ENCODE measurements around the gene RGCC.

The RGCC gene

DNA sequence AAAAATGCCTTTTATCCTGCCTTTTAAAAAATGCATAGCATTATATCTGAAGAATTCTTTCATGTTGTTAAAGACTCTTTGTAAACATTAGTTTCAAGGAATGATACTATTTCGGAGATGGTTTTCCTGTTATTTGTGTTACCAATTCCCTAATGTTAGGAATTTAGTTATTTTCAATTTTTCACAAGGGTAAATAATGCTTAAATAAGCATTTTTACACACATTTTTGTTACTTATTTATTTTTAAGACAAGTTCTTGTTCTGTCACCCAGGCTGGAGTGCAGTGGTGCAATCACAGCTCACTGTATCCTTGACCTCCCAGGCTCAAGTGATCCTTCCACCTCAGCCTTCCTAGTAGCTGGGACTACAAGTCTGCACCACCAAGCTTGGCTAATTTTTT is 49.0 kb downstream of the RGCC start:
- Histone ChIP-seq H3K4me3 (no peak overlapping the region), H3K9ac (no peak overlapping the region), H3K9me3 (peaks cover 14% of the 10 kb centered on the region), H4K20me1 (no peaks in the 10 kb centered on the region), H3K4me1 (peaks cover 8% of the 10 kb centered on the region; the same call in 1 of the 2 replicates), H3K27ac (no peak overlapping the region), H3K36me3 (no peaks in the 10 kb centered on the region), H3K4me2 (no peak overlapping the region), H3K27me3 (no peaks in the 10 kb centered on the region)
- no peak for TF ChIP-seq Cebpa-rat (IDR thresholded peaks at IDR 0.05)

DNA sequence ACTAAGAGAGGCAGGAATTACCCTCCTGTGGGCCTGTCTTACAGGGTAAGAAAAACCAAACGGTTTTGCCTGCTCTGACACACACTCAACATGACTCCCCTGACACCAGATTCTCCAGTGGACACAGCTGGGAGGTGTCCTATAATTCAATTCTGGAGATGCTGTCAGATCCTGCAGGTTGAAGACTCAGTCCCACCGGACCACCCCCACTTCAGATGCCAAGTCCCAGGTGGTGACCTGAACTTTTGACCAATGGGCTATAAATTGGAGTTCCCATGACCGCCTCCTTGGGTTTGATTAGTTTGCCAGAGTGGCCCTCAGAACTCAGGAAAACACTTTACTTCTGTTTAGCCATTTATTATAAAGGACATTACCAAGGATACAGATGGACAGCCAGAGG is 52.6 kb downstream of the RGCC start:
- Histone ChIP-seq H3K4me2 (no peak overlapping the region), H3K9me3 (no peaks in the 10 kb centered on the region)
- no peak for TF ChIP-seq Cebpa-rat (IDR thresholded peaks at IDR 0.05)

DNA sequence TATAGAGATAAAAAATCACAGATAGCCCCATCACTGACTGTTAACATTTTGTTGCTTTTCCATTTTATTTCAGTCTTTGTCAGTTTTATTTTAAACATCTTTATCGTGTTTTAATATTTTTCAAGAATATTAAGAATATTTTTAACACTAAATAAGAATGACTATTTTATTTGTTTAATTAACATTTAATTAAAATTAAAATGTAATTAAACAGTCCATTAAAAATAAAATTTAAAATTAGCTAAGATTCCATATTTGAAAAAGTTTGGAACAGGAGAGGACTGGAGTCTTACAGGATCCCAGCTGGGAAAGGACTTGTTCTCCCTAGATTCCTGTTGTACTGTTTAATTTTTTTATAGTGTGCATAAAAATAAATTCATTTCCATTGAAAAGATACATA is 54.5 kb downstream of the RGCC start:
- H3K4me2 ChIP-seq, result no peak overlapping the region
- no peak overlapping the region for H3K27ac ChIP-seq
- H3K27me3 ChIP-seq, result no peaks in the 10 kb centered on the region
- no peak overlapping the region for H3K9ac ChIP-seq
- no peaks in the 10 kb centered on the region for H3K4me1 ChIP-seq
- no peaks in the 10 kb centered on the region for H3K36me3 ChIP-seq
- H4K20me1 ChIP-seq, result no peaks in the 10 kb centered on the region
- no peak overlapping the region for H3K4me3 ChIP-seq
- no peak for TF ChIP-seq Cebpa-rat (IDR thresholded peaks at IDR 0.05)
- no peaks in the 10 kb centered on the region for H3K9me3 ChIP-seq

More for the DNA sequence above, 52.6 kb downstream of the RGCC start:
- Histone ChIP-seq H3K27ac (no peak overlapping the region), H3K9ac (no peak overlapping the region), H3K36me3 (no peaks in the 10 kb centered on the region), H3K27me3 (no peaks in the 10 kb centered on the region), H3K4me1 (no peaks in the 10 kb centered on the region), H3K4me3 (no peak overlapping the region), H4K20me1 (no peaks in the 10 kb centered on the region)

DNA sequence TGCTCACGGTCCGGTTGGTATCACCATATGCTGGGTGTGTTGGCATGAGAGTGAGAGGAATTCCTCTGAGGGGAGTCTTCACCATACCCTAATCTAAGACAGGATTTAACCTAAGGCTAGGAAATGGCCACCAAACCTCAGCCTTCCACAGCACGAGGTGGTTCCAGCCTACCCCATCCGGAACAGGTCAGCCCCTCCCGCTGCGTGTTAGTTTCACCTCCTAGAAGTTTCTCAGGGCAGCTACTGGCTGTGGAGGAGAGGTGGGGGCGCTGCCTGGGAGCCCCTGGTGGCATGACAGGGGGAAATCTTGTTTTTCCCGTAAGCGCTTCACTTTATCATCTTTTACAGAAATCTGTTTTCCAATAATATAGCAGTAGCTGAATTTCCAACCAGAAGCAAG is 55.1 kb downstream of the RGCC start:
- Histone ChIP-seq H3K27ac (no peak overlapping the region), H3K4me1 (no peaks in the 10 kb centered on the region), H3K27me3 (no peaks in the 10 kb centered on the region), H3K4me3 (no peak overlapping the region), H4K20me1 (no peaks in the 10 kb centered on the region), H3K4me2 (no peak overlapping the region), H3K9me3 (no peaks in the 10 kb centered on the region), H3K9ac (no peak overlapping the region), H3K36me3 (no peaks in the 10 kb centered on the region)
- no peak for TF ChIP-seq Cebpa-rat (IDR thresholded peaks at IDR 0.05)

DNA sequence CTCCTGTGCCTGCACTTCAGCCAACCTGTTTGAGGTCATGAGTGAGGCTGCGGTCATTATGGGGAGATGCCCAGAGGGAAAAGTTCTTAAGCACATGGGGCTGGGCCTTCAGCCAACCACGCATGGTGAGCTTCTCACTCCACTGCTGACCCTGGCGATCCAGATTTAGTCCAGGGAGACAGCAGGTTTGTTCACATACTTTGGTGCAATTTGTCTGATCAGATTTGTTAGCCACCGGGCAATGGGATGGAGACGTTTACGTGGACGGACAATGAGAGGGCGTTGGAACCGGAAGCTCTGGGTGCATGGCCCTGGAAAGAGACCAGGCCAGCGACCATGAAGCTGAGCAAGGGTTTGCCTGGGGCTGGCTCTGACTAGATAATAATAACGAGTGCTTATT is 56.2 kb downstream of the RGCC start:
- H3K9me3 ChIP-seq, result no peaks in the 10 kb centered on the region
- no peak overlapping the region for H3K9ac ChIP-seq
- no peak overlapping the region for H3K27ac ChIP-seq
- no peak for TF ChIP-seq Cebpa-rat (IDR thresholded peaks at IDR 0.05)
- no peaks in the 10 kb centered on the region for H4K20me1 ChIP-seq
- no peaks in the 10 kb centered on the region for H3K4me1 ChIP-seq
- no peak overlapping the region for H3K4me2 ChIP-seq
- H3K4me3 ChIP-seq, result no peak overlapping the region
- no peaks in the 10 kb centered on the region for H3K27me3 ChIP-seq
- no peaks in the 10 kb centered on the region for H3K36me3 ChIP-seq

DNA sequence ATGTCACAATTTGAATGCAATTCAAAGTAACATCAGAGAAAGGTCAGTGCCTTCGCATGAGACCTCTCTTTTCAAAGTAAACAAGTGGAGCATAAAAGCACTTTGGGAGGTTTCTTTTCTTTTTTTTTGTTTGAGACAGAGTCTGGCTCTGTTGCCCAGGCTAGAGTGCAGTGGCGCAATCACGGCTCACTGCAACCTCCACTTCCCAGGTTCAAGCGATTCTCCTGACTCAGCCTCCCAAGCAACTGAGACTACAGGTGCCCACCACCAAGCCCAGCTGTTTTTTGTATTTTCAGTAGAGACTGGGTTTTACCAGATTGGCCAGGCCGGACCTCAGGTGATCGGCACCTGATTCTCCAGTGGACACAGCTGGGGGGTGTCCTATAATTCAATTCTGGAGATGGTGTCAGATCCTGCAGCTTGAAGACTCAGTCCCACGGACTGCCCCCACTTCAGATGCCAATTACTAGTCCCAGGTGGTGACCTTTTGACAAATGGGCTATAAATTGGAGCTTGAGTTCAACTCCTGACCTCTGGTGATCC is 57.6 kb downstream of the RGCC start:
- Histone ChIP-seq H3K4me1 (no peaks in the 10 kb centered on the region), H3K9me3 (0 out of 2 replicates have a peak, but pooled peaks cover 11% of the 10 kb centered on the region), H3K4me2 (no peak overlapping the region), H3K4me3 (no peak overlapping the region), H3K27ac (no peak overlapping the region), H3K36me3 (no peaks in the 10 kb centered on the region), H4K20me1 (no peaks in the 10 kb centered on the region), H3K27me3 (no peaks in the 10 kb centered on the region), H3K9ac (no peak overlapping the region)
- TF ChIP-seq Cebpa-rat (IDR thresholded peaks at IDR 0.05), result no peak

DNA sequence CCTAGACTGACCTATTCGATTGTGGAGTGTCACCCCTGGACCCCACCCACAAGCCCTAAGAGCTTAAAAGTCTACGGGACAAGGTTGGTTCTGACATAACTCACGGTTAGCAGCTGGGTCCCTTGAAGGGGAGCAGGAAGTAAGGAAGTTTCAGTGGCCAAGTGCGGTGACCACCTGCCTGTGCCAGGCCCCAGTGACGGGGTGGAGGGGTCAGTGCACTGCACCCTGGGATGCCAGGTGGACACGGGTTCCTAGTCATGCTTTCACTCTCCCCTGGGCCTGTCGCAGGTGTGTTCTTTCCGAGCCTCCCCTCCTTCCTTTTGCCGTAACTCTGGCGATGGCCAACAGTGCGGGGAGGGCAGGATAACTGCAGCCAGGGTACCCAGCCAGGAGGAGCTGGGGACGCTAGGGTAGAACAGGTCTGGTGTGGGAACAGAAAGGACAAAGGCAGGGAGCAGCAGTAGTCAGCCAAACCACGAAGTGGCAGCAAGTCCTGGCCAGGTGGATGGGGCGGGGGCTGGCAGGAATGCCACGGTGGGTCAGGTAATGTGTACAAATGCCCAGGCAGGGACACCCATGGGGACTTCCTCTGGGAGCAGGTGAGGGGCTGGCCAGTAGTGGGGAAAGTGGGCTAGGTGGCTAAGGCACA is 58.3 kb downstream of the RGCC start:
- no peak overlapping the region for H3K4me2 ChIP-seq
- H3K9me3 ChIP-seq, result 0 out of 2 replicates have a peak, but pooled peaks cover 11% of the 10 kb centered on the region
- no peaks in the 10 kb centered on the region for H3K4me1 ChIP-seq
- H4K20me1 ChIP-seq, result no peaks in the 10 kb centered on the region
- no peak overlapping the region for H3K27ac ChIP-seq
- H3K9ac ChIP-seq, result no peak overlapping the region
- no peak overlapping the region for H3K4me3 ChIP-seq
- no peaks in the 10 kb centered on the region for H3K36me3 ChIP-seq
- TF ChIP-seq Cebpa-rat (IDR thresholded peaks at IDR 0.05), result no peak
- no peaks in the 10 kb centered on the region for H3K27me3 ChIP-seq

DNA sequence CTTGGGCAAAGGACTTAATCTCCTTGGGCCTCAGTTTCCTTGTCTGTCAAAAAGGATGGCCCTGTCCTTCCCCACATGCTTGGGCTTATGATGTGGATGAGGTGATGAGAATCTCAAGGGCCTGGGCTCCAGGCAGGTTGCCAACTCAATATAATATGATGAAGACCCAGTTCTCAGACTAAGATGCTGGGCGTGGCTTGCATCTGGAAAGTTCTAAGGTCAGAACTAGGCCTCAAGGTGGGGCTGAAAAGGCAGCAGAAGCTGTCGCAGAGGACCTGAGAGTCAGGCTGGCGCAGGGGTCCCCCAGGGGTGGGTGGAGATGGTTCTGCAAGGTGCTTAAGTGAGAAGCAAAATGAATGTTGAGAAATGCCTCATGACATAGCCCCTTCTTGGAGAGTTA is 58.8 kb downstream of the RGCC start:
- TF ChIP-seq Cebpa-rat (IDR thresholded peaks at IDR 0.05), result no peak
- no peaks in the 10 kb centered on the region for H4K20me1 ChIP-seq
- H3K27ac ChIP-seq, result no peak overlapping the region
- H3K9ac ChIP-seq, result no peak overlapping the region
- no peak overlapping the region for H3K4me3 ChIP-seq
- H3K4me1 ChIP-seq, result no peaks in the 10 kb centered on the region
- H3K27me3 ChIP-seq, result no peaks in the 10 kb centered on the region
- no peak overlapping the region for H3K4me2 ChIP-seq
- H3K9me3 ChIP-seq, result 0 out of 2 replicates have a peak, but pooled peaks cover 11% of the 10 kb centered on the region
- H3K36me3 ChIP-seq, result no peaks in the 10 kb centered on the region

DNA sequence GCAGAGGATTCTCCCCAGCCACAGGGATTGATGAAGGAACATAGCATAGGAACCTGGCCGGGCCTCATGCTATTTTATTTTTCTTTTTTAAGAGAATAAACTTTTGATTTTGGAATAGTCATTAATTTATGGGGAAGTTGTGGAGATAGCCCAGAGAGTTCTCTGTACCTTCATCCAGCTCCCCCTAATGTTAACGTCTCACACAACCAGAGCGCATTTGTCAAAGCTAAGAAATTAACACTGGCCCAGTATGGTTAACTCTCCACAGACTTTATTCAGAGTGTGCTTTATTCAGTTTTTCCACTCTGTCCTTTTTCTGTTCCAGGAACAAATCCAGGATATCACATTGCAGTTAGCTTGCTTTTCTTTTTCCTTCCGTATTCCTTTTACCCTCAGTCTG is 59.4 kb downstream of the RGCC start:
- H3K4me3 ChIP-seq, result no peak overlapping the region
- no peaks in the 10 kb centered on the region for H4K20me1 ChIP-seq
- 0 out of 2 replicates have a peak, but pooled peaks cover 11% of the 10 kb centered on the region for H3K9me3 ChIP-seq
- no peaks in the 10 kb centered on the region for H3K27me3 ChIP-seq
- H3K4me1 ChIP-seq, result no peaks in the 10 kb centered on the region
- no peaks in the 10 kb centered on the region for H3K36me3 ChIP-seq
- no peak overlapping the region for H3K27ac ChIP-seq
- H3K9ac ChIP-seq, result no peak overlapping the region
- H3K4me2 ChIP-seq, result no peak overlapping the region
- no peak for TF ChIP-seq Cebpa-rat (IDR thresholded peaks at IDR 0.05)

DNA sequence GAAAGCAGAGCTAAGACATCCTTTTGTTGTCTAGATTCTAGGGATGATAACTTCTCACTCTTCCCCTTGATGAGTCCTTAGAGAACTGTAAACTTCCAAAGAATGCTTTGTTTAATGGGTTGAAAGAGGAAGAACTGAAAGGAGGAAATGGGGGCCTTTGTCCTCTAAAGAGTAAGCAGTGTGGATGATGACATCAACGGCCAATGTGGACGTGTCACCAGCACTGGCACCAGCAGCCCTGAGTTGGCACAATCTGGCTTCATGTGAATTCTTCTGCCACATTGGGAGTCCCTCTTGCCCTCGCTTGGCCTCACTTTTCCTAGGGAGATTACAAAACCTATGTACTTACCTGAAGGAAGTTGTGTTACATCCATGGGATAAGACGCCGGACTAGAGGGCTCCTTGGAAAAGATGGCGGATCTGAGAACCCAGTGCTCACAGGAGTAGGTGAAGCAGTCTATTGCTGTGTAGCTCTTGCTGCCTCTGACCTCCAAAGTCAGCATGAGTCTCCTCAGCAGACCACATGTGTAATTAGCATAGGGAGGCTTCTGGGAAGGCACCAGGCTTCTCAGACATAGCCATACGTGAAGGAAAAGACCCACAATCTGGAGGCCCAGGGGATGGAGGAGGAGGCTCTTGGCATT is 62.8 kb downstream of the RGCC start:
- Histone ChIP-seq H3K4me3 (no peak overlapping the region), H3K4me1 (no peaks in the 10 kb centered on the region), H3K4me2 (no peak overlapping the region), H3K27me3 (no peaks in the 10 kb centered on the region), H3K27ac (no peak overlapping the region), H3K36me3 (no peaks in the 10 kb centered on the region), H3K9ac (no peak overlapping the region), H4K20me1 (no peaks in the 10 kb centered on the region), H3K9me3 (0 out of 2 replicates have a peak, but pooled peaks cover 13% of the 10 kb centered on the region)
- TF ChIP-seq Cebpa-rat (IDR thresholded peaks at IDR 0.05), result no peak
